Measurements from ENCODE around the gene FAM120A.

FAM120A gene

DNA sequence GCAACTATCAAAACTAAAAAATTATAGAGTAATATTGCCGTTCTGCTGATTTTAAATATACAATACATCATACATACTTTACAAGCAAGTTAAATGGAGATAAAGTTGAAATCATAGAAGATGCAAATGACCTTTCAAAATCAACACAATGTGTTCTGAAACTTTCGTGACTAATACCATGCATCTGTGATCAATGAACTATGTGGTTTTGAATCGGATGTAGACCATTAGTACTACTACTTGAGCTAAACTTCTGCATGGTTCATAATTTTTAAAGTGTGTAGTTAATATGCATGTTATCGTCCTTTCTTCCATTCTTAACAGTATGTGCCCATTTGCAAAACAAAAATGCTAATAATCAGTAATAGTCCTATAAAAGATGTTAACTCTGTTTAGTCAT is 113.6 kb downstream of the FAM120A start:
- no peak for DNase-seq

DNA sequence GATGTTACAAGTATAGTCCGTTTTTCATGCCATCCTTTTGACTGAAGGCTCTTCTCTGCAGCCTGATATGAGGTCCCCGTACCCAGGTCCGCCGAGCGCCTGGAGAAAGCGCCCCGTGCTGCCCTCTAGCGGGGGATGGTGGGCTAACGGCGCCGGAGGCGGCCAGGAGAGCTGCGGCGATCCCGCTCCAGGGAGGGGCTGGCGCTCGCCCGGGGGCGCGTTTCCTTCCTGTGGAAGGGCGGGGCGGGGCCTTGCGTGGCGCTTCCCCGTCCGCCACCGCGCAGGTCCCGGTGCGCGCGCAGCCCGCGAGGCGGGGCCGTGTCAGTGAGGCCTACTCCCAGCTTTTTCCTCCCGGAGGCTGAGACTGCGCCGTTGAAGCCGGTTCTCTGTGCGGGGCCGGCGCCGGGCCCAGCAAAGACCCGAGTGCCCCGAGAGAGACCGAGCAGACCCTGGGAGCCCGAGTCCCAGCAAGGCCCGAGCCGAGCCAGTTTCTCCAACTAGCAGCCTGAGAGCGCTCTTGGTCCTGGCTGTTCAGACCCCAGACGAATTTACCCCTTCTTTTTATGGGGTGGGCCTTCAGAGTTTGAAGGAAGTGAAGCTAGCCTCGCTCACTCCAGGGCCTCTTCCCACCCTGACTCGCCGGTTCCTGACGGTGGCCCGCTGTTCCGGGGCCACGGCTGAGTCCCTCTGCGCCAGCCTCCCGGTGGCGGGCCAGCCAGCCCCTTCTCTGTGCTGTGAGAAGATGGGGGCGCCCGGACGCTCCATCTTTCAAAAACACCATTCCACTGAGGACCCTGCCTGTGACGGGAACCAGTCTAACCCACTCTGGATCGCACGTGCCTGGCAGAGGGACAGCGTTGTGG is 115.2 kb downstream of the FAM120A start:
- DNase-seq = peak; percentile 99

DNA sequence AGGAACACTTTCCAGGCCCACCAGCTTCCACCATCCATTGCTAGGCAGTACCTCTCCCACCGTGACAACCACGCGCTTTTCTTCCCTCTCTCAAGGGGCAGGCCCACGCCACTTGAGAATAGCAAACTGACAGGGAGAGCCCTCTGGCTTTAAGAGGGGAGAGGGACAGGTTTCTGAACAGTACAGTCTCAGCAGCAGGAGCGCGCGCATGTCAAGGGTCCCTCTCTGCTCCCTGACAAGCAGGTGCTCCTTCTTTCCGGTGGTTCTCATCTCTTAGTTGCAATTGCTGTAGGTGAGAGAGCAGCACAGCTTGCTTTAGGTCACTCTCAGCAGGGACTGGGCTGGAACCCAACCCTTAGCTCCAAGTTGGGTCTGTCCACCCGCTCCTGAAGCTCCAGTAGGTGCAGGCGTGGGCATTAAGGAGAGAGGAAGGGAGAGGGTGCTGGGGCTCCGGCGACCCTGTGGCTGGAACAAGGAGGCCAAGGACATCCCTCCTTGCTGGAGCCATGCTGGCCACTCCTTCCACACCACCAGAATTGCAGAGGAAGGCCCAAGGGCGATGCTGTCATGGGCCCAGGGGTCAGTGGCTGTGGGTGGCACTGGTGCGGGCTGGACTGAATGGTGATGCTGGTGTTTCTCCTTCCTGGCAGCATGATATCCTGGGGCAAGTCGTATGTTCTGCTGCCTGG is 115.9 kb downstream of the FAM120A start:
- no peak for DNase-seq

DNA sequence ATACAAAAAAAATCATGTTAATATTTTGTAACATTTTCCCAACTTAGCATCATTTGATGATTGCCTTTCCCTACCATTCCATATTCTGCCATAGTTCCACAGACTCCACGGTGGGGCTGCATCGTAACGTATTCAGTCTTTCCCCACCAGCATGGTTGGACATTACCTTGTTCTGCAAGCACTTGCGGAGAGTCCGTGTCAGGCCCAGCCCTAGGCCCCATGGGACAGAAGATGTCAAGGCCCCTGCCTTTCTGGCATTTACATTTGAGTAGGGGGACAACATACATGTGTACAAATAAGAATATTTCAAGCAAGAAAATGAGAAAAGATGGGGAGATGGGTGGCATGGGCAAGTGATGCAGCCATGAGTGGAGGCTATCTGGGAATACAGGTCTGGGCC is 116.7 kb downstream of the FAM120A start:
- no peak for DNase-seq

DNA sequence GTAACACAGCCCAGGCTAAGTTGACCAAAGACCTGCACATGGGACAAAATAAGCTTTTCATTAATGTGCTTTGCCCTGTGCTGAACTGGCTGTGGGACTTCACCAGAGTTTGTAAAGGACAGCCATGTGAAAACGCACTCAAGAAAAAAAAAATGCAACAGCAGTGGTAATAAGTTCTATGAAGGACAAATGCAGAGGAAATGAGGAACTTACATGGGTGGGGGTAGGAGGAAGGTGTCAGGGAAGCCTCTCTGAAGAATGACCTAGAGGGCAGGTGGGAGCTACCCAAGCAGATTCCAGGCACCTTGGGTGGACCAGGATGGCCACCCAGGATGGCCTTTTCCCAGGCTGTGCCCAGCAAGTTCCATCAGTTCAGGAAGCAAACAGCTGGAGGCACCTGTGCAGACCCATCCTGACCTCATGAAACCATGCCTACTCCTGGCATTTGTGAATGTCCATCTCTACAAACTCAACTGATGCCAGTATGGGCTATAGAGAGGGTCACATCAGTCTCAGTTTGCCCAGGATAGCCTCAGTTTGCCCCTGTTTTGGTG is 118.2 kb downstream of the FAM120A start:
- no peak for DNase-seq

DNA sequence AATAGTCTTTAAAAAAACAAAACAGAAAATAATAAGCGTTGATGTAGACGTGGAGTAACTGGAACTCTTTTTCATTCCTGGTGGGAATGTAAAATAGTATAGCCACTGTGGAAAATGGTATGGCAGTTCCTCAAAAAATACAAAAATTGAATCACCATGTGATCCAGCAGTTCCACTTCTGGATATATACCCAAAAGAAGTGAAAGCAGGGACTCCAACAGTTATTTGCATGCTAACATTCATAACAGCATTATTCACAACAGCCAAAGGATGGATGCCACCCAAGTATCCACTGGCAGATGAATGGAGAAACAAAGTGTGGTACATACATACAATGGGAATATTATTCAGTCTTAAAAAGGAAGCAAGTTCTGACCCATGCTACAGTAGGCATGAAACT is 120.7 kb downstream of the FAM120A start:
- no peak for DNase-seq

DNA sequence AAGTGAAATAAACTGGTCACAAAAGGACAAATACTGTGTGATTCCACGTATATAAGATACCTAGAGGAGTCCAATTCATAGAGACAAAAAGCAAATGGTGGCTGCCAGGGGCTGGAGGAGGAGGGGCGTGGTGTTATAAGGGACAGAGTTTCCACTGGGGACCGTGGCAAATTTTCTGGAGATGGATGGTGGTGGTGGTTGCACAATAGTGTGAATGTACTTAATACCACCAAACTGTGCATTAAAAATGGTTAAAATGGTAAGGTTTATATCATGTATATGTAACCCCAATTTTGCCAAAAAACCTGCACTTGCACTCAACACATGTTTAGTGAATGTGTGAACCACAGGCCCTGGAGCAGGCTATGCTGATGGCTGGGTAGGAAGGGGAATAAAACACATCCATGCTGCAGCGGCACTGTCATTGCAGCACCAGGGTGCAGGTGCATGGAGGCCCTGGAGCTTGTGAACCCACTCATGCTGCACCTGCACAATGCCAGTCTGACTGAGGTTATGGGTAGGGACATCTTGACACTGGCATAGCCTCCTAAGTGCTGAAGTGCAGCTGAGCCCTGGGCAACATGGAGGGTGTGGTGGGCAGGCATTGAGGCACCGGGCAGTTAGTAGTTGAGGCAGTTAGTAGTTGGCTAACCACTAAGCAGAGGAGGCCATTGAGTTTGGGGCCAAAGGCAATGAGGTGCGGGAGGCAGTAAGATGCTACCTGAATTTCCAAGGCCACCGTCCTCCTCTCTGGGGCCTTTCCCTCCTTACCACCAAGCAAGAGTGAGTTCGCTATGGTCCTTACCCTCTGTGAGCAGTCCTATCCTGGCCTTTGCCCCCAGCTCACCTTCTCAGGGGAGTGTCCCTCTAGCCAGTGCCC is 121.4 kb downstream of the FAM120A start:
- no peak for DNase-seq

DNA sequence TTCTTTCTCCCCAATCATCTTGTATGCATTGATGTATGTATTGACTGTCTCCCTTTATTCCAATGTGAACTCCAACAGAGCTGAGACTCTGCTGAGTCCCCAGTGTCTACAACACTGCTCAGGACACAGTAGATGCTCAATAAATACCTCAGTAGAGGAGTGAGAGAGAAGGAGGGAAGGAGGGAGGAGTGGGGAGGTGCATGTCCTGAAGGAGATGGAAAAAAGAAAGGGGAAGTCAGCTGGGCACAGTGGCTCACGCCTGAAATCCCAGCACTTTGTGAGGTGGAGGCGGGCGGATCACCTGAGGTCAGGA is 122.0 kb downstream of the FAM120A start:
- no peak for DNase-seq

DNA sequence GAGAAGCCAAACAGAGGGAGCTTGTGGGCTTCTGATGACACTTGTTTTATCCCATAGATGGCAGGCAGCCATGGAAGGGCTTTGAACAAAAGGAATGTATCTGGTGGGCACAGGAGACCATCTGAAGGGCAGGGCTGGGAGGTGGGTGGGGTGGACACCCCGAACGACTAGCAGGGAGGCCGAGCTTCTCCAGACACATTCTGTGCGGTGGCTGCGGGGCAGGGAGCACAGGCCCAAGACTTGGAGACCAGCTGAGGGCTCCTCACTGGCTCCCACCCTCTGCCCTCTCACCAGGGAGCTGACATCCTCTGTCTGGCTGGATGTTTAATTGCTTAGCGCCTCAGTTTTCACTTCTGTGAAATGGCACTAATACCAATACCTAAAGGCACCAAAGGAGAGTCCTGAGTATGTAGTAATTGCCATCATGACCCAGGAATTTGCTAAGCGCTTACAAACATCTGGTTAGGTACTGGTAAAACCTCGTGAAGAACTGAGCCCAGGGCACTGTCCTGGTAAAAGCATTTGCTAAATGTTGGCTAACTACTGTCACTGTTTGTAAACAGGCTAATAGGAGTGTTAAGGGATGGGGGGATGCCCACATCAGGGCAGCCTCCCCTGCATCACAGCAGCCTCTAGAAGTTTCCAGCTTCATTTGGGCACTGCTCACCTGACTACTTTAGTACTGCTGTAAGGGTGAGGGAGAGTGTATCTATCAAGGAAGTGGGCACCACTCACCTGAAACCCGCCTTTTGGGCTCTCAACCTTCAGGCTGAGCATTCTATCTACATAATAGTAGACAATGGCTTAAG is 122.8 kb downstream of the FAM120A start:
- DNase-seq = no peak

DNA sequence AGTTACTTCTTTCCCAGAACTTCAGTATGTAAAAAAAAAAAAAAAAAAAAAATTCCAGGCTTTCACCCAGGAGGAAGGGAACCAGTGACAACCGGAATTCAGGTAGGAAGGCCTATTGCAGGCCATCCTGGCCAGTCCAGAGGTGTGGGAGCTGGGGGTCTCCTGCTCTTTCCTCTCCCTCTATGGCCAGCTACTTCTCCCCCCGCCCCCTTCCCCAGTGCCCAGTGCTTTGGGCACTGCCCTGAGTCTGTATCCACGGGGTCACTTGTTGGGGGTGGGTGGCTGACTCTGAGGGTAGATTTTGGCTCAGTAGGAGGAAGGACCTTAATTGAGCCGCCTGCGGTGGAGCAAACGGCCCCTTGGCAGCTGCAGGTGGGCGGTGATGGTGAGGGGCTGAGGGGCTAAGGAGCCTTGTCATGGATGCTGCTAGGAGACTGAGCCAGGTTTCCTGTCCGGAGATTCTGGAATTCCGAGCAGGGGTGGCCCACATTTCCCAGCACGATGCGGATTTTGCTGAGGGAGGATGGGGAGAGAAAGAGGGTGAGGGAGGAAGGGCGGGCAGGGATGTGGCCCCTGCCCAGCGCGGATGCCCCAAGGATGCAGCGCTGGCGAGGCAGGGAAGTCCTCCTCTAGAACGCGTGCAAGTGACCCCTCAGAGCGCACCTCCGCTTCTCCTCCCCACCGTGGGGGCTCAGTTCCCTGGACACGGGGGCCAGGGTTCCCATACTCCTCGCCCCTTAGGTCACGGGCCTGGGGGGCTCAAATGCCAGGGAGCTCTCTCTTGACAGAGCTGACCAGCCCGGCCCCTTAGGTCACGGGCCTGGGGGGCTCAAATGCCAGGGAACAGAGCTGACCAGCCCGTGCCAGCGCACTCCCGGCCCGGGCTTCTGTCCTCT is 123.7 kb downstream of the FAM120A start:
- DNase-seq = no peak

DNA sequence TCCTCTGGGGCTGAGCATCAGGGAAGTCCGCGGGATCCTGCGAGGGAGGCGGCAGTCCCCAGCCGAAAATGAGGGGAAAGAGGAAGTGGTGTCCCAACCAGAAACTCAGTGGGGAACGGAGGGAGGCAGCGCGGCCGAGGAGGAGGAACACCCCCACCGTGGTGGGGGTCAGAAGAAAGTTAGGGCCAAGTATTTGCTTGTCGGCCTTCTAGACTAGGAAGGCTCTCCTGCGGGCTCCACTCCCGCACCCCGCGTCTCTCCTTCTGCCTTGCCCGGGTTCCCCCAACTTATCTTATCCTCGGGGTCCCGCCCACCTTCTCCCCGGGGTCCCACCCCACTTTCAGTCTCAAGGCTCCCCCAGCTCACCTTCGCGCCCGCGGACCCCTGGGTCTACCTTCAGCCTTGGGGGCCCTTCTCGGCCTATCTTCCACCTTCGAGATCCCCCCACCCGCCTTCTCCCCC is 124.3 kb downstream of the FAM120A start:
- DNase-seq = peak; percentile 60

DNA sequence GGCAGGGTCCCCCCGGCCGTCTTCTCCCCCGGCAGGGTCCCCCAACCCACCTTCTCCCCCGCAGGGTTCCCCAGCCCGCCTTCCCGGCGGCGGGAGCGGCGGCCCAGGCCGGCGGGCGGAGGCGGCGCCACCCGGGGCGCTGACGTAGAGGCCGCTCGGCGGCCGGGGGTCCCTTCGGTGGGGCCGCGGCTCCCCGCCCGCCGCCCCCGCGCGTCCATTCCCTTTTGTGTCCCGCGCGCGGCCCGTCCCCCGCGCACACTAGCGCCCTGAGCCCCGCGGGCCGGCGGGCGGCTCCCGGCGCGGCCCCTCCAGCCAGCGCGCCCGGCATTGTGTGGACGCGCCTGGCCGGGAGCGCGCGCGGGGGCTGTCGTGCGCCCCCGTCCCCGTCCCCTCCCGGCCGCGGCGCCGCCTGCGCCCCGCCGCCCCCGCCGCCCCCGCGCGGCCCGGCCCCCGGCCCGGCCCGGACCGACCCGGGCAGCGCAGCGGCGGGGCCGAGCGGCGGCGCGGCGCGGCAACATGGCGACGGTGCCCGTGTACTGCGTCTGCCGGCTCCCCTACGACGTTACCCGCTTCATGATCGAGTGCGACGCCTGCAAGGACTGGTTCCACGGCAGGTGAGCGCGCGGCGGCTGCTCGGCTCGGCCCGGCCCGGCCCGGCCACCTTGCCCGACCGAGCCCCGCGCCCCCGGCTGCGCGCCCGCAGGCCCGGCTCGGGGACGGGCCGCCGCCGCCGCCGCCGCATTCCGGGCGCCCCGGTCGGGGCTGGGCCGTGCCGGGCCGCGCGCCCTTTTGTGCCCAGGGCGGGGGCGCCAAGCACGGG is 125.0 kb downstream of the FAM120A start, which contains the start of gene PHF2:
Gene PHF2 (plus strand): TSS at position 327 of the 820 bp plus-strand sequence. CDS start 190 bp downstream, at position 517.
- DNase-seq = peak; percentile 46

DNA sequence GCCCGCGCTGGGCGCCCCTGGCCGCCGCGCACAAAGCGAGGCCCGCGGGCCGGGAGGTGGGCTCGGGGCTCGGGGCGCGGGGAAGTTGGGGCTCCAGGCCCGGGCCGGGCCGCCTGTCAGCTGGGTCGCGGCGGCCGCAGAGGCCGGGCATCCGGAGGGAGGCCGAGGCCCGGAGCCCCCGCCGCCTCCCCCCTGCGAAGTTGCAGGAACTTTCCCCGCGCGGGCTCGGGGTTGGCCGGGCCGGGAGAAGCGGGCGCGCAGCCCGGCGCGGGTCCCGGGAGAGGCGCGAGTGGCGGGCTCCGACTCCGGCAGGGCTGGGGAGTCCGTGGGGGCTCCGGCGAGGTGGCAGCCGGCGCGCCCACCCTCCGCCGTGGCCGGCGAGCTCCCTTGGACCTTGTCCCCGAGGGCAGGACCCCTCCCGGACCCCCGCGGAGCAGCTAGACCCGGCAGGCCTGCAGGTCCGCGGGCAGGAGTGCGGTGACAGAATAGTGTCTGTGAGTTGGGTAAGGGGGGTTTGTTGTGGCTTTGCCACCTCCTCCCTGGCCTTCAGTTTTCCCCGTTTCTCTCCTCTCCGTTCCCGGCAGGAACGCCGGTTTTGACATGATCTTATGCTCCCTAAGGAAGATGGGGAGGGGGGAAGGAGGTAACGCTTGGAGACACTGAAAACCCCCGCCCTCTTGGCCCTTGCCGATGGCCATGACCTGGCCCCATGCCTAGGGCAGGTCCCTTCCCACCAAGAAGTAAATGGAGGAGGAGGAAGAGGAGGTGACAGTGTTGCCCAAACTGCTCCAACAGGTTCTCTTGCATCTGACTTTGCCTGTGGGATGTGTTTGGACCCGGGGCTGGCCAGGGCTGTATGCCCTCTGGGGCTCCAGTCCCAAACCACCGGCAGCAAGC is 125.8 kb downstream of the FAM120A start:
- no peak for DNase-seq

DNA sequence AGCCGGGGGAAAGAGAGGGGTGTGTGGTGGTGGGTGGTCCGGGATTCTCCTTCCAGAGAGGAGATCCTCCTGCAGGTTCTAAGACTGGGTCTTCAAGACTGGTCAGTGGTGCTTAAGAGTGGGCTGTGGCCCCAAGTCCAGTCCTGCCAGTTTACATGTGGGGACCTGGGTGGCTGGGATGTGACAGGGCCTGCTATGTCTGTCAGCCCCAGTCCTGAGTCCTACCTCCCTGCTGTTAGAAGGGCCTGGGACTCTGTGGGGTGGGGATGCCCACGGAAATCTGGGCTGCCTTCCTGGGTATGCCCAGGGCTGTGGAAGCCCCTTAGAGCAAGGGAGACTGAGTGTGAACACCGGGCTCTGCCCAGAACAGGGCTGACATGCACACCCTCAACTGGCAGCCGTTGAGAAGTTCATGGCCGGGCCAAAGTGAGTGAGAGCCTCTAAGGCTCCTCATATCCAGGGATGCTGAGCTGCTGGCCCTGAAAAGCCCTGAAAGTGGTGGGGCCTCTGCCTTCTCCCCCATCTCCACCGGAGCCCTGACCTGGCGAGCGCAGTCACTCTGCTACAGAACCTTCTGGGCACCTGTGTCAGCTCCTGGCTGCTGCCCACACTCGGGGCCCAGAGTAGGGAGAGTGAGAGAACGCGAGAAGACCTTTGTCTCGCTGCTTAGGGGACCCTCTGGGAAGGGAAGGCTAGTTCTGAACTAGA is 126.6 kb downstream of the FAM120A start:
- DNase-seq = no peak

DNA sequence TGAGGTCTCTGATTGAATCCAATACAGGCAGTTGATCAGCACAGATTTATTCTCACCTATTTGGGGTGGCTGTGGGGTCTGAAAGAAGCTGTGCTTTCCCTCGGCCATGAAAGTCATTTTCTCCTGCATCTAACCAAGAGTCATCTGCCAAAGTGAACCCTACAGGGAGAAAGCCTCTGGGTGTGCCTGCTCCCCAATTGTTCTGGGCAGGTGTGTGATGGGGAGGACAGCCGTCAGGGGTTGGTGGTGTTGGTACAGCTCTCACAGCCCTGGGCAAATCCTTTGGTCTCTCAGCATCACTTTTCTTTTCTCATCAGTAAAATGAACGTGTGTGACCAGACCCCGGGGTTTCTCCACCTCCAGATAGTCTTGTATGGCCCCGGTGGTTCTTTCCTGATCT is 127.4 kb downstream of the FAM120A start:
- DNase-seq = no peak

DNA sequence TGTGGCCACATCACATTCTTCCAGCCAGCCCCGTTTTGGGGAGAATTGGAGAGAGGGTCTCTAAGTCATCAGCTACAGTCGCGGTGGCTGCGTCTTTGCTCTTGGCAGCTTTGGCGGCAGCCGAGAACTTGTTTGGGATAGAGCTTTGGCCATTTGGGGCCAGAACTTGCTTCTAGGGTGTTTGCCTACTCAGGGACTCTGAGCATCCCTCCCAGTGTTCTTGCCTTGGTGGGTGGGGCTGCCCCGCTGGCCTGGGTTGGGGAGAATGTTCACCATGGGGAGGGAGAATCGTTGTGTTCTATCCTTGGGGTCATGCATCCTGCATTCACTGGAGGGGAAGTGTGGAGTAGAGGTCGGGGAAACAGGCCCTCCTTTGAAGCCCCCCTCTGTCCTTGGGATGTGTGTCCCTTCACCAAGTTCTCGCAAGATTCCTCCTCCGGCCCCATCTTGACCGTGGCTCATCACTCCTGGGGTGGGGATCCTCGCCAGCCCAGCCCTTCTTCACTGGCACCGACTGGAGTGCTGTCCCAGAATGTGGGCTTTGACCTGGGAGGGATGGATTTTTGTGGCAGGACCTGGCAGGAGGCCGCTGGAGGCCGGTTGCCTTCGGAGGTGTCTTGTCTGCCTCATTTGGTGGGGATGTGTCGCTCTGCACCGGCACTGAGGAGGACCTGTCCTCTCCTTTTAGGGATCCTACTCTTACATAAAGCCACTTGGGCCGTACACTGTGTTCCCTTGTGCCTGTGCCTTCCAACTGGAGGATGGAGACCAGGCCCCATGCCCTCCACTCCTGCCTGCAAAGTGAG is 128.4 kb downstream of the FAM120A start:
- no peak for DNase-seq

DNA sequence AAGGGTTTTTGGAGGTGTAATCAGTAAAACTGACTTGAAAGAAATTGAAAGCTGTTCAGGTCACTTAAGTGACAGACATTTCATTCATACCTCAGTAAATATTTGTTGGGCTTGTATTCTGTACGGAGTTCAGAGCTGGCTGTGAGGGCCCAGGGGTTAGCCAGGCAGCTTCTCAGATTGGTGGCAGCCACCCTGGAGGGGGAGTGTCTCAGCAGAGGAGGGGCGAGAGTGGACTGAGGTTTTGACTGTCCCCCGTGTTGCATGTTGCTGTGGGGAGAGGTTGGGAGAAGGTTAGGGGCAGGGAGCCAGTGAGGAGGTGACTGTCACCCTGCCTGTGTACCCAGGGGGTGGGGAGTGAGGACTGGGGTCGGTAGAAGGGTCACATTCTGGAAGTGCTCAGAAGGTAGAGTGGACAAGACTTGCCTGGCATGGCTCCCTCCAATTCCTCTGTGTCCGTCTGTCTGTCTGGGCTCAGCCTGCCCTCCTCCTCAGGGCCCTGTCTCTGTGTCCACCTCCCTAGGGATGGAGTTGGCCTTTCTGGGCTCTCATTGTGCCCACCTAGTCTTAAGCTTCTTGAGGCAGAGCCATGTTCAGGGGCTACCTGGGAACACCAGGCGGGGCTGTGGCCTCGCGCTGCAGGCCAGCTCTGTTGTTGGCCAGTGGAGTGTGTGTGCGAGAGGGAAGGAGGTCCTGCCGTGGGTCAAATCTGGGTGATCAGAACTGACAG is 129.3 kb downstream of the FAM120A start:
- DNase-seq = no peak

Data from activated naive CD4-positive, alpha-beta T cell treated with anti-CD3 and anti-CD28 coated beads, Interleukin-2, amount 50 U/mL, for 16 hours (primary cell).